Fibroblast of upper back skin (primary cell): ENCODE results near the gene LIN28B.

Experiments used
- DNase-seq: peaks from one replicate; pipeline ENCODE4 v3.0.0-alpha.2; 2013

LIN28B gene

GRCh38 chr6:105015482-105015881 is 58.6 kb downstream of the LIN28B start:
- peak; percentile 70 for DNase-seq

GRCh38 chr6:105019285-105019684 is 62.4 kb downstream of the LIN28B start:
- DNase-seq: no peak

- DNase-seq: no peak
Measured at GRCh38 chr6:105021399-105021798, 64.5 kb downstream of the LIN28B start.

GRCh38 chr6:105022416-105022815 is 65.5 kb downstream of the LIN28B start:
- no peak for DNase-seq

GRCh38 chr6:105024803-105025202 is 67.9 kb downstream of the LIN28B start:
- no peak for DNase-seq

- DNase-seq: no peak
Measured at GRCh38 chr6:105028898-105029297, 72.0 kb downstream of the LIN28B start.

- no peak for DNase-seq
Measured at GRCh38 chr6:105029581-105029980, 72.7 kb downstream of the LIN28B start.

- DNase-seq: no peak
Measured at GRCh38 chr6:105034470-105034869, 77.6 kb downstream of the LIN28B start.

- DNase-seq: no peak
Measured at GRCh38 chr6:105035299-105035698, 78.4 kb downstream of the LIN28B start.

- no peak for DNase-seq
Measured at GRCh38 chr6:105036351-105036750, 79.4 kb downstream of the LIN28B start.

- no peak for DNase-seq
Measured at GRCh38 chr6:105038259-105038658, 81.4 kb downstream of the LIN28B start.

- peak; percentile 17 for DNase-seq
Measured at GRCh38 chr6:105041880-105042279, 85.0 kb downstream of the LIN28B start.

GRCh38 chr6:105042648-105043047 is 85.7 kb downstream of the LIN28B start:
- no peak for DNase-seq

GRCh38 chr6:105043979-105044378 is 87.1 kb downstream of the LIN28B start:
- no peak for DNase-seq

GRCh38 chr6:105045526-105045925 is 88.6 kb downstream of the LIN28B start:
- peak; percentile 30 for DNase-seq

GRCh38 chr6:105051941-105052471 is 95.1 kb downstream of the LIN28B start:
- peak; percentile 33 for DNase-seq

GRCh38 chr6:105056646-105057045 is 99.7 kb downstream of the LIN28B start:
- no peak for DNase-seq

- DNase-seq: no peak
Measured at GRCh38 chr6:105057160-105057559, 100.3 kb downstream of the LIN28B start.

- DNase-seq: no peak
Measured at GRCh38 chr6:105058316-105058715, 101.4 kb downstream of the LIN28B start.

- no peak for DNase-seq
Measured at GRCh38 chr6:105058846-105059245, 101.9 kb downstream of the LIN28B start.

- no peak for DNase-seq
Measured at GRCh38 chr6:105066233-105066632, 109.3 kb downstream of the LIN28B start.

- DNase-seq: no peak
Measured at GRCh38 chr6:105066836-105067235, 109.9 kb downstream of the LIN28B start.

GRCh38 chr6:105067329-105067728 is 110.4 kb downstream of the LIN28B start:
- no peak for DNase-seq

GRCh38 chr6:105068407-105068806 is 111.5 kb downstream of the LIN28B start:
- no peak for DNase-seq

GRCh38 chr6:105069821-105070445 is 113.0 kb downstream of the LIN28B start:
- DNase-seq: no peak
